Liver (tissue), 3 donors: ENCODE results near the gene PARD3.

Experiments
- CTCF ChIP-seq: fragments of 150-350 bp; IDR thresholded peaks from 2 replicates; pipeline ENCODE4 v1.5.1; 2017; ENCODE audit warnings: improper control_type of control experiment, low read depth, low read length; ENCODE audit not compliant: missing input control
- JUND ChIP-seq, 2 donors: IDR thresholded peaks; 2 replicates each; pipeline ENCODE4 v1.6.1; 2016; ENCODE audit warnings: antibody characterized with exemption in 2 of 2
- RAD21 ChIP-seq, 2 donors: IDR thresholded peaks; 2 replicates each; pipeline ENCODE4 v1.6.1; 2016; ENCODE audit warnings: antibody characterized with exemption in 2 of 2, mild to moderate bottlenecking in 2 of 2
- SP1 ChIP-seq: IDR thresholded peaks from 2 replicates; pipeline ENCODE4 v1.6.1; 2018; ENCODE audit warnings: antibody characterized with exemption, mild to moderate bottlenecking
- TAF1 ChIP-seq: conservative IDR thresholded peaks from 2 replicates; pipeline ENCODE4 v1.6.1; 2016; ENCODE audit warnings: antibody characterized with exemption, mild to moderate bottlenecking
- donor health status: healthy.
- donor health status: healthy.

- TF ChIP-seq CTCF: no peak
- no peak for TF ChIP-seq SP1
- no peak for TF ChIP-seq JUND (IDR thresholded peaks at IDR 0.05)
- TF ChIP-seq TAF1: no peak
- no peak for TF ChIP-seq RAD21 (IDR thresholded peaks at IDR 0.05)
Measured at GRCh38 chr10:34674176-34674575, 140.9 kb downstream of the PARD3 start.
